KBM-7 (cell line): ENCODE measurements around the gene RHOF.

Experiments used
- DNase-seq: peaks from one replicate; pipeline ENCODE4 v3.0.0-alpha.2; 2015
- in situ Hi-C: fragments of 300-500 bp; cut with MboI; formaldehyde crosslinking; loops from 2 replicates; pipeline ENCODE4 v1.14.3; 2020; ENCODE audit warnings: low sequenced_read_pairs, low pct_unique_long_range_greater_than_20kb, mixed read lengths

Gene RHOF

DNA sequence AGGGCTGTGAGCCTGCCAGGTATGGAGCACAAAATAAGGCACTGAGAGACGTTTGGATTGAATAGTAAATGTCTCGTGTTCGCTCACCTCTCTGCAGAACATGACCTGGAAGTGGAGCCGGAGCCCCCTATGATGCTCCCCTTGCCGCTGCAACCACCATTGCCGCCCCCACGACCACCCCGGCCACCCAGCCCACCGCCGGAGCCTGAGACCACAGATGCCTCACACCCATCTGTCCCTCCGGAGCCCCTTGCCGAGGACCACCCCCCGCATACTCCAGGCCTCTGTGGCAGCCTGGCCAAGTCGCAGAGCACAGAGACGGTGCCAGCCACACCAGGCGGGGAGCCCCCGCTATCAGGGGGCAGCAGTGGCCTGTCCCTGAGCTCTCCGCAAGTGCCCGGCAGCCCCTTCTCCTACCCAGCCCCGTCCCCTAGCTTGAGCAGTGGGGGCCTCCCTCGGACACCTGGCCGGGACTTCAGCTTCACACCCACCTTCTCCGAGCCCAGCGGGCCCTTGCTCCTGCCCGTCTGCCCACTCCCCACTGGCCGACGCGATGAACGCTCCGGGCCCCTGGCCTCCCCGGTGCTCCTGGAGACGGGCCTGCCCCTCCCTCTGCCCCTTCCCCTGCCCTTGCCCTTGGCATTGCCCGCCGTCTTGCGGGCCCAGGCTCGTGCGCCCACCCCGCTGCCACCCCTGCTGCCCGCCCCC, 29.1 kb upstream of the RHOF start:
- in situ Hi-C loops = no loop called here
- no peak for DNase-seq

DNA sequence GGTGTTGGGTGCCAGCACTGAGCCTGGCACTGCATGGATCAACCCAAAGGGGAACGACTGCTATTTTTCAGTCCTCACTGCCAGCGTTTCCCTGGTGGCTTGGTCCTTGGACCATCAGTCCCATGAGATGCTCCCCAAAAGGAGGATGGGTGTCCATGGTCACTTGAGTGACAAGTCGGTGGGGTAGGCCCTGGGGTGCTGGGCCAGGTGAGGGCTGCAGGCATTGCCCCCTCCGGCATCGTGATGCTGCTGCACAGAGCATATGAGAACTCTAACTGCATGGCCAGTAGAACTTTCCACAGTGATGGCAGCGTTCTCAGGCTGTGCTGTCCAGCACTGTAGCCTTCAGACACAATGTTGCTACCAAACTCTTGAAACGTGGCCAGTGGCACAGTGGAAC, 26.6 kb upstream of the RHOF start:
- in situ Hi-C loops = no loop called here
- DNase-seq = no peak

DNA sequence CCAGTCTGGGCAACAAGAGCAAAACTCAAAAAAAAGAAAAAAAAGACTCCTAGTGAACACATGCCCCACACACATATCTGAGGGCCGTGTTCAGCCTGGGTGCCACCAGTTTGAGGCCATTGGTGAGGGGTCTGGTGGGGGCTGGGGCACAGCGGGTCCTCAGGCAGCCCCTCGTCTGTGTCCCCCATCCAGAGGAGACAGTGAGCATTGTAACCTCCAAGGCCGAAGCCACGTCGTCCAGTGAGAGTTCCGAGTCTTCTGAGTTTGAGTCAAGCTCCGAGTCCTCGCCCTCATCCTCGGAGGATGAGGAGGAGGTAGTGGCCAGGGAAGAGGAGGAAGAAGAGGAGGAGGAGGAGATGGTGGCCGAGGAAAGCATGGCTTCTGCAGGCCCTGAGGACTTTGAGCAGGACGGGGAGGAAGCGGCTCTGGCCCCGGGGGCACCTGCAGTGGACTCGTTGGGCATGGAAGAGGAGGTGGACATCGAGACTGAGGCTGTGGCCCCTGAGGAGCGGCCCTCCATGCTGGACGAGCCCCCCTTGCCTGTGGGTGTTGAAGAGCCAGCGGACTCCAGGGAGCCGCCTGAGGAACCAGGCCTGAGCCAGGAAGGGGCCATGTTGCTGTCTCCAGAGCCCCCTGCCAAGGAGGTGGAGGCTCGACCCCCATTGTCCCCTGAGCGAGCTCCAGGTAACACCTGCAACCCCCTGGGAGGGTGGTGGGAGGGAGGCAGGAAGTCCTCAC, 25.9 kb upstream of the RHOF start:
- no peak for DNase-seq
- in situ Hi-C loops = no loop called here

DNA sequence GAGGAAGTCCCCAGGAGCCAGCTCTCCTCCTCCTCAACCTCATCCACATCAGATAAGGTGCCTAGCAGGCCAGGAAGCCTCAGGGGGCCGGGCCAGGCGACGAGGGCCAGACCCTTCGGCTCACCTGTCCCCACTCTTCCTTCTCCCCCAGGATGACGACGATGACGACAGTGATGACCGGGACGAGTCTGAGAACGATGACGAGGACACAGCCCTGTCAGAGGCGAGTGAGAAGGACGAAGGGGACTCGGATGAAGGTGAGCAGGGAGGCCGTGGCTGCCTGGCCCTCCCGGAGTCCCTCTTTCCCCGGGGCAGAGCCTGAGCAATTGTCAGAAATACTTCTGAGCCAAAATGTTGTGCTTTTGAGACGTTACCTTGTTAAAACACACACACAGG, 24.2 kb upstream of the RHOF start:
- in situ Hi-C loops = no loop called here
- DNase-seq = no peak

DNA sequence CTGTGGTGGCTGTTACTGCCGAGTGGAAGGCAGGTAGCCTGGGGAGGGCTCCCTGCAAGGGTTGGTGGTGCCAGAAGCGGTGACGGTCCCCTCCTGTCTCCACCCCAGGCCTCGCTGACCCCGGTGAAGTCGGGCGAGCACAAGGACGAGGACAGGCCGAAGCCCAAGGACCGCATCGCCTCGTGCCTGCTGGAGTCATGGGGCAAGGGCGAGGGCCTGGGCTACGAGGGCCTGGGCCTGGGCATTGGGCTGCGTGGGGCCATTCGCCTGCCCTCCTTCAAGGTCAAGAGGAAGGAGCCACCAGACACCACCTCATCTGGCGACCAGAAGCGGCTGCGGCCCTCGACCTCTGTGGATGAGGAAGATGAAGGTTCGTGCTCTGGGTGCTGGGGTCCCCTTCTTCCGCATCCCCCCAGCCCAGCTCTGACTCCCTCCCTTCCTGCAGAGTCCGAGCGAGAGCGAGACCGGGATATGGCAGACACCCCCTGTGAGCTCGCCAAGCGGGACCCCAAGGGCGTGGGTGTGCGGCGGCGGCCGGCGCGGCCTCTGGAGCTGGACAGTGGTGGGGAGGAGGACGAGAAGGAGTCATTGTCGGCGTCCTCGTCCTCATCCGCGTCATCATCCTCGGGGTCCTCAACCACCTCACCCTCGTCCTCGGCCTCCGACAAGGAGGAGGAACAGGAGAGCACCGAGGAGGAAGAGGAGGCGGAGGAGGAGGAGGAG, 23.6 kb upstream of the RHOF start:
- in situ Hi-C loops = no loop called here
- DNase-seq = no peak

DNA sequence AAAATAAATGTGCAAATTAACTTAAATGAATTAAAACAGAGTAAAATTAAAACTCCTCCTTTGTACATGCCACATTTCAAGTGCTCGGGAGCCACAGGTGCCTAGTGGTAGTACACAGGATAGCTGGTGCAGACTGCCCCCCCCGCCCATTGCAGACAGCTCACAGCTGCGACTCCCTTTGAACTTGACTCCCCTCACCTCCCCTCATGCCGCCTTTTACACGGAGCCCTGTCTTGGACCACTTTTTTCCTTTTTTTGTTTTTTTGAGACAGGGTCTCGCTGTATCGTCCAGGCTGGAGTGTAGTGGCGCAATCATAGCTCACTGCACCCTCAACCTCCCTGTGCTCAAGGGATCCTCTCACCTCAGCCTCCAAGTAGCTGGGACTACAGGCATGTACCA, 21.8 kb upstream of the RHOF start:
- no peak for DNase-seq
- in situ Hi-C loops = no loop called here

DNA sequence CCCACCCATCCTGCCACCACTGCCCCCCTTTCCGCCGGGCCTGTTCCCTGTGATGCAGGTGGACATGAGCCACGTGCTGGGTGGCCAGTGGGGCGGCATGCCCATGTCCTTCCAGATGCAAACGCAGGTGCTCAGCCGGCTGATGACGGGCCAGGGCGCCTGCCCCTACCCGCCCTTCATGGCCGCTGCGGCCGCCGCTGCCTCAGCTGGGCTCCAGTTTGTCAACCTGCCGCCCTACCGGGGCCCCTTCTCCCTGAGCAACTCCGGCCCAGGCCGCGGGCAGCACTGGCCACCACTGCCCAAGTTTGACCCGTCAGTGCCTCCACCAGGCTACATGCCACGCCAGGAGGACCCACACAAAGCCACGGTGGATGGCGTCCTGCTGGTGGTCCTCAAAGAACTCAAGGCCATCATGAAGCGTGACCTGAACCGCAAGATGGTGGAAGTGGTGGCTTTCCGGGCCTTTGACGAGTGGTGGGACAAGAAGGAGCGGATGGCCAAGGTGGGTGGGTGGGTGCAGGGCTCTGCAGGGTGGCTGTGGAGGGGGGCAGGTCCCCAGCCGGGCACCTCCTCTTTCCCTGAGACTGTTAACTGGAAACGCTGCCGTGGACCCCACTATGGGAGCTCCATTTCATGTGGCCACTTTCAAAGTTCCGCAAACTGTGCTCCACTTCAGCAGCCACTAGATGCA, 21.1 kb upstream of the RHOF start:
- in situ Hi-C loops = no loop called here
- DNase-seq = no peak

DNA sequence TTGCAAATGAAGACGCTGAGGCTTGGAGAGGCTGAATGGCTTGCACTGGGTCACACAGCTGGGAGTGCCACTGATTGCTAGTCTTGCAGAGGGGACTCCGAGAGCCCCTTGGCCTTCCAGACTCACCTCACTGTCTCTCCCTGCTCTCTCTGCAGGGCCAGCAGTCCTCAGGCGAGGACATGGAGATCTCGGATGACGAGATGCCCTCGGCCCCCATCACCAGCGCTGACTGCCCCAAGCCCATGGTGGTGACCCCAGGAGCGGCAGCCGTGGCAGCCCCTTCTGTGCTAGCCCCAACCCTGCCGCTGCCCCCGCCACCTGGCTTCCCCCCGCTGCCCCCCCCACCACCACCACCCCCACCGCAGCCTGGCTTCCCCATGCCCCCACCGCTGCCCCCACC, 20.5 kb upstream of the RHOF start:
- no peak for DNase-seq
- in situ Hi-C loops = no loop called here

DNA sequence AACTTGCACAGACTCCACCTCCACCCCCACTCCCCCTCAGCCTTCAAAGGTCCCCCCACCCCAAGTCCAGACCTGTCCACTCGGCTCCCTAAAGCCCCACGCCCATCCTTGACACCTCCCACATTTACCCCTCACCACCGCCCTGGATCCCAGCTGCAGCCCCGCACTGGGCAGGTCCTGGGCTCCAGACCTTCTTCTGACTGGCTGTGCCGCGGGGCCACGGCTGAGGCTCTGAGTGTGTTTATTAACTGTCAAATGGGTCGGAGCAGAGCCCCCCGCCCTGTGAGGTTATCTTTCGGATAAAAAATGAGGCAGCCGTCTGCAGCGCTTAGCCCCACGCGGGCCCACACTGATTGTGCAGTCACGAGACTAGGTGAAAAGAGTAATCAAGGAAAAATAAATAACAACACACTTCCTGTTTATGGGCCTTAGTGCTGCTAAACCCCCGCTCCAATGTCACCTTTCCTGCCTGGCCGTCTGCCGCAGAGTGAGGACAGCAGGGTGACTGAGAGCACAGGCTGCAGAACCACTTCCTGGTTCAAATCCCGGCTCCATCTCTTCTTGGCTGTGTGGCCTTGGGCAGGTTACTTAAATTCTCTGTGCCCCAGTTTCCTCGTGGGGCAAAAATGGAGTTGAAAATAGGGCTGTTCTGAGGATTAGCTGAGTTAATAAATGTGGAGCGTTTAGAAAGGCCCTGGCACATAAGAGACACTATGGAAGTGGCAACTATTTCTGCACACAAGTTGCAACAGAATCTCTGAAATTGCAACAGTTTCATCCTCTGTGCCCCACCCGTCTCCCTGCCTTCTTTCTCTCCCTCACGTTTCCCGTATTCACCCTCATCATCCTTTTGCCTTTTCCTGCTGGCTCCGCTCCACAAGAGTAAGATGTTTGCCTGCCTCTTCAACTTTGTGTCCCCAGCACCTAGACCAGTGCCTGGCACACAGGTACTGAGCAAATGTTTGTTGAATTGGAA, 19.7 kb upstream of the RHOF start:
- in situ Hi-C loops = no loop called here
- no peak for DNase-seq

DNA sequence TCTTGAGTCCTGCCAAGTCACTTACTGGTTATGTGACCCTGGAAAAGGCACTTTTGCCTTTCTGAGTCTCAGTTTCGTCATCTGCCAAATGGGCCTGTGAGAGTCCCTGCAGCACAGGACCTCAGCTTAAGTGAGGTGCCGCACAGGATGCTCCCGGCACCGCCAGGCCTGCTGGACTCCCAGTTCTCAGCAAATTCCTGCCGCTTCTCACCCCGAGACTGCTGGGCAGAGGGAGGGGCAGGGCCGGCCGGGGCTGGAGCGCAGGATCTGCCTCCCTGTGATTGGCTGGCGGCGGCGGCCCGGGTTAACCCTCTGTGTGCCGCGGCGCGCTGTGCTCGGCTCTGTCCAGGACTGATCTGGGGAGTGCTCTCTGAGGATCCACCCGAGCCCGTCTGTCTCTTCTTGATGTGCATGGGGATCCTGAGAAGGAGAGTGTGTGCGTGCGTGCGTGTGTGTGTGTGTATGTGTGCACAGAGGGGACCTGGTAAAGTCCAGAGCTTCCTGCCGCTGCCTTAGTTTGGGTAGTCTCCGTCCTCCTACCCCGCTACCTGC, 18.9 kb upstream of the RHOF start:
- DNase-seq = no peak
- in situ Hi-C loops = no loop called here

DNA sequence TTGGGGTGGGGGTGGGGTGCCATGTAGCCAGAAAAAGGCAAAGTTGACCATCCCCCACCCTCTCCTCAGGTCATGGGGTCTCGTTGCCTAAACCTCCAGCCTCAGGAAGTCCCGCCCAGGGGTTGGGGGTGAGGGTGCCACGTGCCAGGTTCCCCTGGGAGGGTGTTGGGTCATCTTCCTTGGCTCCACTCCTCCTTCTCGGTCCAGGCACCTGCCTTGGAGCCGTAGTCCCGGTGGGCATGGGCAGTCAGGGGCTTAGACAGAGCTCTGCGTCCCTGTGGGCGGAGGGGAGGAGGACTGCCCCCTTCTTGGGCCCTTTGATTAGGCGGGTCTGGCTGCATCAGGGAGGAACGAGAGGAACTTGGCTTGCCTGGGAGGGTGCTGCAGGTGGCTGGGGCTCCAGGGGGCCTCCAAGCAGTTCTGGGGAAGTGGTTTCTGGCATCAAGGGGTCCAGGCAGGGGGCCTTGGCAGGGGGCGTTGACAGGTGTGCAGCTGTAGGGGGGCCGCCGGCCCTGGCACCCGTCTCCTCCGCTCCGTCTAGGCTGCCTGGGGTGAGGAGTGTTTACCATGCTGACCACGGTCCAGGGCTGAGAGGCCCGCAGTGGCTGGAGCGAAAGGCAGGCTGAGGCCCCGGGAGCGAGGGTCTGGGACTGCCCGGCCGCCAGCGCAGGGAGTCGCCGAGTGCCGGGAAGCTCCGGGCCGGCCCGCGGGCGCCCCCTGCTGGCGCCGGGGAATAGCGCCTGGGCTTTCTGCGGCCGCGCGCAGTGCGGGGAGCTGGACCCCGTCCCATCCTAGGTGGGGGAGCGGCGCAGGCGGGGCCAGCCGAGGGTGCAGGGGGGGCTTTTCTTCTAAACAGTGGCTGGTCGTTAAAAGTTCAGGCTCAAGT, 18.2 kb upstream of the RHOF start:
- in situ Hi-C loops = no loop called here

DNA sequence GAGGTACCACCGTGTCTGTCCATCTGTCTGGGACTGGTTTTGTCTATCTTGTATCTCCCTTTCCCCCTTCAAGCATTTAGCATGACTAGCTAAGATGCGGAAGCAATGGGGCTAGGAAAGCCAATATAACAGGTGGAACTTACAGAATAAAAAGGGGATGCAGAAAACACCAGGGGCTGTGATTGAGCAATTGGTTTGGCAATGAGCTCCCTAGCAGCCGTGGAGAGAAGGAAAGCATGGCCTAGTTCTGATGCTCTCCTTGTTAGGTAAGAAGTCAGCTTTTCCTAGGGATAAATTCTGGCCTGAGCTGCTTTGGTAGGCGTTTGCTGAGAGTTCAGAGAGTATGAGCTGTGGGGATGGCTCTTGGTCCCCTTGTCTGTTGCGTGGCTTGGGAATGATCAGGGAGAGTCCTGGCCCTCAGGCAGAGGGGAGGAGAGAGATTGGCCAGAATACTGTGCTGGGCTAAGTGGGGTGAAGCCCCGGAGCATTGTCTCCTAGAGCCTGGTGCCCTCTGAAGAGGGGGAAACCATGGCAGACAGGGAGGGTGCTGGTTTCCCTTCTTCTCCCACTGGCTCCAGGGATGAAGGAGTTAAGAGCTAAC, 17.4 kb upstream of the RHOF start:
- in situ Hi-C loops = no loop called here
- DNase-seq = no peak

More for the DNA sequence above, 18.2 kb upstream of the RHOF start:
- peak; percentile 70 for DNase-seq

DNA sequence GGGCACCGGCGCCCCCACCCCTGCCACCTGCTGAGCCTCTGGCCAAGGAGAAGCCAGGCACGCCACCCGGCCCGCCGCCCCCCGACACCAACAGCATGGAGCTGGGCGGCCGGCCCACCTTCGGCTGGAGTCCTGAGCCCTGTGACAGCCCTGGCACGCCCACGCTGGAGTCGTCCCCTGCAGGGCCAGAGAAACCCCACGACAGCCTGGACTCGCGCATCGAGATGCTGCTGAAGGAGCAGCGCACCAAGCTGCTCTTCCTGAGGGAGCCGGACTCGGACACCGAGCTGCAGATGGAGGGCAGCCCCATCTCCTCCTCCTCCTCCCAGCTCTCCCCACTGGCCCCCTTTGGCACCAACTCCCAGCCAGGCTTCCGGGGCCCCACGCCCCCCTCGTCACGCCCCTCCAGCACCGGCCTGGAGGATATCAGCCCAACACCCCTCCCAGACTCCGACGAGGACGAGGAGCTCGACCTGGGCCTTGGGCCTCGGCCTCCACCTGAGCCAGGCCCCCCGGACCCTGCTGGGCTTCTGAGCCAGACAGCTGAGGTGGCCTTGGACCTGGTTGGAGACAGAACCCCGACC, 16.8 kb upstream of the RHOF start:
- in situ Hi-C loops = no loop called here
- no peak for DNase-seq

DNA sequence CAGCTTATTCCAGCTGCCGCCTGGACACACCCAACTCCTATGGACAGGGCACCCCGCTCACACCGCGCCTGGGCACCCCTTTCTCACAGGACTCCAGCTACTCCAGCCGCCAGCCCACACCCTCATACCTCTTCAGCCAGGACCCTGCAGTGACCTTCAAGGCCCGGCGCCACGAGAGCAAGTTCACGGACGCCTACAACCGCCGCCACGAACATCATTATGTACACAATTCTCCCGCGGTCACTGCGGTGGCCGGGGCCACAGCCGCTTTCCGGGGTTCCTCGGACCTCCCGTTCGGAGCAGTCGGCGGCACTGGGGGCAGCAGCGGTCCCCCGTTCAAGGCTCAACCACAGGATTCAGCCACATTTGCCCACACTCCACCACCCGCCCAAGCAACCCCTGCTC, 16.2 kb upstream of the RHOF start:
- no peak for DNase-seq
- in situ Hi-C loops = no loop called here

DNA sequence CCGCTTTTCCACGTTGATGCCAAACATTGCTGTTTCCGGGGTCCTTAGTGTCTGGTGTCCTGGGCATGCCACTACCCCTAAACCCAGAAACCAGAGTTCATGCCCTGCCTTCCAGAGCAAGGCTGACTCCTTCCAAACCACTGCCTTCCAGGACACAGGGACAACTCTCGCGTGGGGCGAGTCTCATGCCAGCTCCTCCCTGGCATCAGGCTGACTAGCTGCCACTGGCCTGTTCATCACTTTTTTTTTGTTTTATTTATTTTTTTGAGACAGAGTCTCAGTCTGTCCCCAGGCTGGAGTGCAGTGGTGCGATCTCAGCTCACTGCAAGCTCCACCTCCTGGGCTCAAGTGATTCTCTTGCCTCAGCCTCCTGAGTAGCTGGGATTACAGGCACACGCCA, 15.1 kb upstream of the RHOF start:
- in situ Hi-C loops = no loop called here
- no peak for DNase-seq

DNA sequence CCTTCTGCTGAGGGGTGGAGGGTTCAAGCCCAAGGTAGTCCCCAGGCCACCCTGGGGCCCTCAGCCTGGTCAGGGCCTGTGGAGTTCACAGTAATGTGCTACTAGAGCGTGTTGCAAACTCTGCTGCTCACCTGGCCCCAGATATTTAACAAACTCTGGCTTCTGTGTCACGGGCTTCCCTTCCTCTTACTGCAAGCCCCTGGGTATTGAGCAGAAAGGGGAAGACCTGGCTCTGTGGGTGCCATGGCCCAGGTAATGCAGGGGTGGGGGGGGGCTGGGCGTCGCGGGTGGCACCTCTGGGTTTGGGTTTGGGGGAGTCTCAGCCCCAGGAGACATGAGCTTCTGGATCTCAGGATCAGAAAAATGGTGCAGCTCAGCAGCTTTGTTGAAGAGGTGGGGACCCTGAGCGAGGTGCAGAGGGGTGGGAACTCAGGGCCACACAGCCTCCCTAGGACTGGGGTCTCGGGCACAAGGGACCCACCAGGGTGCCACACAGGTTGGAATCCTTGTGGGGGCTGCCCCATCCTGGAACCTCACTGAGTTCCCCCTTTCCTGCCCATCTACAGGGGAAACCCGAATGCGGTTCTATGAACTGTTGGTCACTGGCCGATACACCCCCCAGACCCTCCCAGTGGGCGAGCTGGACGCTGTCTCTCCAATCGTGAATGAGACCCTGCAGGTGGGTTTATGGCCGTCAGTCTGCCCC, 14.3 kb upstream of the RHOF start:
- in situ Hi-C loops = no loop called here

More for the DNA sequence above, 14.3 kb upstream of the RHOF start:
- DNase-seq = no peak
